NCI-H345 treated with DMSO at 0.1 percent for 48 hours (cell line): ENCODE data around the gene NSUN3.

Experiments
- DNase-seq: peaks from one replicate; lab custom pipeline; 2025; ENCODE audit not compliant: unreplicated experiment; lab: John Stamatoyannopoulos, UW

The NSUN3 gene

DNA sequence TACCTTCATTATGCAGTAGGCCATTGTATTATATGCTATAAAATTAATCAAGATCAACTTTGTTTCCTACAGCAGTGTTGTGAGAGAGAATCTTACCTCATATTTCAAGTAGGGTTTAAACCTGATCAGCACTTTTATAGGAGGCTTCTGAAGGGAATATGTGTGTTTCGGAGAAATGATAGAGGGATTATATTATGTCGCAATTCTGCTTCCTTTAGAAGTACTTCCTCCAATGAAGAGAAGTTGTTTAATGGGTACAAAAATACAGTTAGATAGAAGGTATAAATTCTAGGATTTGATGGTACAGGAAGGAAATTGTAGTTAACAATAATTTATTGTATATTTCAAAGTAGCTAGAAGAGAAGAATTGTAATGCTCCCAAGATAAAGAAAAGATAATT, 54.9 kb downstream of the NSUN3 start:
- DNase-seq, result no peak

DNA sequence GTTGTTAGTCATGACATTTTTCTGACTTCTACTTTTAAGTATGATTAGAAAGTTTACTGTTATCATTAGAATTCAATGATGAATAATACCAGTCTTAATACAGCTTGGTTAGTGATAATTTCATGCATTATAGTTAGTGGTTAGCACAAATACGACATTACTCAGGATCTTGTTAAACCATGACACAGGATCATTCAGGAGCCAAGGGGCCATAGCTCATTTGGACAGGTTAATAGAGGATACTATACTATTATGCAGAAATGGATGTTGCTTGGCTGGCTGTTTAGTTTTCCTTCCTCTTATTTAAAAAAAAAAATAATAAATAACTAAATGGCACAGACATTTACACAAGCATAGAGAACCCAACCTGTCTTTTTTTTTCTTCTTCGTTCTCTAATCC, 55.5 kb downstream of the NSUN3 start:
- DNase-seq, result no peak

DNA sequence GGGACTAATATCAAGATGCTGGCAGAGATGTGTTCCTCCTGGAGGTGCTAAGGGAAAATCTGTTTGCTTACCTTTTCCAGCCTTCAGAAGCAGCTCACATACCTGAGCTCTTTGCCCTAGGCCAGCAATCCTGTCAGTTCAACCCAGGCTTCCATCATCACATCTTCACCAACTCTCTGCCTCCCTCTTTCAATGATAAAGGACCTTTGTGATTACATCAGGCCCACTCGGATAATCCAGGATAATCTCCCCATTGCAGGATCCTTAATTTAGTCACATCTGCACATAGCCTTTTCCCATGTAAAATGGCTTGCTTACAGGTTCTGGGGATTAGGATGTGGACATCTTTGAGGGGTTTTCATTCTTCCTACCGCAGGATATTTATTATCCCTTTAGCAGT, 58.3 kb downstream of the NSUN3 start:
- no peak for DNase-seq

DNA sequence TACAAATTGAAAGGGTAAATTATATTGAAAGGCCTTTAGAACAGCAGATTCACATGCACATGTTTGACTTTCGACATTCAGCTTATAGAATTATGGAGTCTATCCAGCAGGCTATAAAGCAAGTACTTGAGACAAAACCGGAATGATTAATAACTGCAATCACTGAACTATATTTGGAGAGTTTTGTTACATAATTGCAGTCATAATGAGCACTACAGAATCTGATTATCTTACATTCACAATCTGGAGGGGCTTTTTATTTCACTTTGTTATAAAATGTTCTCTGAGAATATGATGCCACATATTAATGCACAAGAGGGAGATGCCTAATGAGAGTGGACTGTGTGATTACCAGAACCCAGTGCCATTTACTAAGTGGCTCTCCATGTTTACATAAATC, 64.3 kb downstream of the NSUN3 start:
- DNase-seq, result no peak

DNA sequence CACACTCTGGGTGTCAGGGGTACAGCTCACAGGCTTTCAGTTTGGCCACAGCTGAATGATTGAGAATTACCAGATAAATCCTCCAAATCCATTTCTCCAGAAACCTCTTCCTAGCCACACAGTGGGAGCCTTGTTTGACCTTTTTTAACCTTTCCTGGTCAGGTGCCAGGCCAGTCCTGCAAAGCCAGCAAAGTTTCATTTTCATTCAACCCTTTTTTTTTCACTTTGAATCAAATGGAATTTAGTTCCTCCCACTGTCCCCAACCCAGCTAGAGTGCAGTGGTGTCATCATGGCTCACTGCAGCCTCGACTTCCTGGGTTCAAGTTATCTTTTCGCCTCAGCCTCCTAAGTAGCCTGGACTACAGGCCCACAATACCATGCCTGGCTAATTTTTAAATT, 67.8 kb downstream of the NSUN3 start:
- no peak for DNase-seq

DNA sequence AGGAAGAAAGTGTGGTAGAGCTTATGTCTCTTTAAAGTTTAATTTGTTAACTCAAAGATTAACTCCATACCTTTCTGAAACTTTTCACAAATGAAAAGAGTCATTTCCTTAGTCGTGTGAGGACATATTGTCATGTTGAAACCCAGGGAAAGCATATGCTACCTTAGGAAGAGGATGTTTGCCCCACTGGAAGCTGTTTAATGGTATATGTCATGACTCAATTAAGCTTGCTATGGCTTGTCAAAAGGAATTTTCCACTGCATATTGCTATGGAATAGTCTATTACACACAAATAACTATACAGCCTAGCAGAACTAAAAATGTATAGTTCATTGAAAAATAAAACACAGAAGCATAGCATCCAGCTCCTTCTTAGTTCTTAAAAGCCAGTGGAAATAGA, 69.9 kb downstream of the NSUN3 start:
- no peak for DNase-seq

DNA sequence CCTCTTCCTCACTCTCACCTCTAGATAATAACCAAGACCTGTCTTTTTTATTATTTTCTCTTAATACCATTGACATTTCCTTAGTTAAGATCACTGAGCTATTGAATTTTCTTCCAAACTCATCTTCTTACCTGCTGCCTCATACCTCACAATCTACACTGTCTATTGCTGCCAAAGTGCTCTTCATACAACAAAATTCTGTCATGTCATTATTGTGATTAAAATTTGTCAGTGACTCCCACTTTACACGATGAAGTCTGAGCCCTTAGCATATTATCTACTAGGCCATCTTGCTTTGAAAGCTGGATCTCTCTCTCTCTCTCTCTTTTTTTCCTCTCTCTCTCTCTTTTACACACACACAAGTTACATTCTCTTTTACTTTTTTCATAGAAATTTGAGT, 73.3 kb downstream of the NSUN3 start:
- DNase-seq, result no peak

DNA sequence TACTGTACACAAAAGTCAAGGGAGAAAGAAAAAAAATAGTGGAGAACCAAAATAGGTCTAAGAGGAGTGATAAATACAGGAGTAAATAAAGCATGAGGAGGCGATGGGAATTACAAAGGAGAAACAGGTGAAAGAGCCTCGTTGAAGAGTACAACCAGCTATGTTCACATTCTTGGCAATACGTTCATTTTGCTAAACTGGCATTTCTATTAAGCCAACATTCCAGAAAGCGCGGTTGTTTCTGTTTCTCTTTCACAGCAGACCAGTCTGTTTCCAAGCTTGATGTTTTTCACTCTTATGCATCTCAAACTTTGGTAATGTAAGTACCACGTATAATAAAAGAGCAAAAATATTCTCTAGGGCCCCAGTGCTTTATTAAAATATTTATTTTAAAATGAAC, 74.5 kb downstream of the NSUN3 start:
- no peak for DNase-seq

GRCh38 chr3:94146455-94146854, 83.6 kb downstream of the NSUN3 start:
- no peak for DNase-seq

GRCh38 chr3:94147012-94147411, 84.2 kb downstream of the NSUN3 start:
- no peak for DNase-seq

GRCh38 chr3:94150113-94150512, 87.3 kb downstream of the NSUN3 start:
- no peak for DNase-seq

DNA sequence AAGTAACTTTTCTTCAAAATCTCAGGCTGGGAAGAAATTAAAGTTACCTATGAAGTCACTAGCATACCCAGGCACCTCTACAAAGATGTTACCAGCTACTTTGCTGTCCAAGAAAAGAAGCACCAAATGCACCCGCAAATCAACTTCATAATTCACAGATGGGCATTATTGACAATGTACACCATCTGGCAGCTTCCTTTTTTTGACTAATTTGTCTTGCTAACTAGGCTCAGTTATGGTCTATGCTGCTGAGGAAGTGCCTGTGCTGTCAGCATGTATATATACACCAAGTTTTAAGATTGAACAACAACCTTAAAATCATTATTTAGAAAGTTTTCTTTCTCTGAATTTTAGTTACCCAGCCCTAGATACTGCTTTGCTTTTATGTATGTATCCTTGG, 93.8 kb downstream of the NSUN3 start:
- no peak for DNase-seq

- no peak for DNase-seq
These were observed 95.7 kb downstream of the NSUN3 start for GRCh38 chr3:94158512-94158911.

- no peak for DNase-seq
These were observed 96.4 kb downstream of the NSUN3 start for GRCh38 chr3:94159062-94159828.

GRCh38 chr3:94162700-94163099, 99.8 kb downstream of the NSUN3 start:
- DNase-seq, result no peak

- DNase-seq, result no peak
These were observed 104.5 kb downstream of the NSUN3 start for GRCh38 chr3:94167346-94167745.

GRCh38 chr3:94167796-94168195, 104.9 kb downstream of the NSUN3 start:
- DNase-seq, result no peak

DNA sequence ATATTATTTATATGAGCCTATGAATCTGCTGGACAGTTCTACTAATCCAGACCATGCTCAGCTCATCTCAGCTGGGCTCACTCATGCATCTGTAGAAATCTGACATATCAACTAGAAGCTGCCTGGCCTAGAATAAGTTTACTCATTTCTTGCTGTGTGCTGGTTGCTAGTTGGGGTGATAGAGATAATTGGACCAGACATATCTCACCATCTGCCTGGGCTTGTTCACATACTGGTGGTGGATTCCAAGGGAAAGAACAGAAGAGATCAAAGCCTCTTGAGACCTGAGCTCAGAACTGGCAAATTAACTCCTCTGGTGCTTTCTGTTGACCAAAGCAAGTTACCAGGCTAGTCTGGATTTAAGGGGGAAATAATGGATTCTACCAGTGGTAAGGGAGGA, 109.1 kb downstream of the NSUN3 start:
- no peak for DNase-seq

DNA sequence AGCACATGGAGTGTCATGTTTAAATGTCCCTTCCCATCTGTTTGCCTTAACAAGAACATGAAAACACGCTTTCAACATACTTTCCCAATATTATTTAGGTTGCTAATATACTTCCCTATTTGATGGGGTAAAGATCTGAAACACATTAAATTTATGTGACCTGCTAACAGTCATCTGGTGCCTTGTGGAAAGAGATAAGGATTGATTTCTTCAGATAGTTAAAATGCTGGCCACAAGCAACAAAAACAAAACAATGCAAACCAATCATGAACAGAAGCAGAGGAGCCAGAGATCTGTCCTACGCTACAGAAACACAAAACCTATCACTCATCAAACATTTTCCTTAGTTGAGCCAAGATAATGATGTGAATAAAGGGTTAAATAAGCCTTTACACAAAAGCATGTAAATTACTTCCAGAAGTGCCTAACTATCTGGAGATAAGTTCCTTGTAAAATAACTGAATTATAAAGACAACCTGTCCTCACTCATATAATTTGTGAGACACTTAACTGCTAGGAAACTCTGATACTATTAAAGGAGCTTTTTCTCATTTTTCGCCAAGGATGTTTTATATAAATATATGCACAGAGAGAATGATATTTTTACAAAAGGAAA, 109.9 kb downstream of the NSUN3 start:
- DNase-seq, result no peak

GRCh38 chr3:94173673-94174434, 111.0 kb downstream of the NSUN3 start:
- no peak for DNase-seq

- DNase-seq, result no peak
These were observed 112.8 kb downstream of the NSUN3 start for GRCh38 chr3:94175677-94176076.
